ENCODE data around the gene MAP3K13. TPM values are rescaled to one million over a fixed set of nuclear protein-coding genes. Genes with fewer than 3 reads are reported as not detected.
A peak's percentile ranks its signal among the peaks of the same experiment; 100 is the strongest.

MAP3K13 gene
- total RNA-seq, 2 donors from 2014 or later = 20.4 to 21.1 TPM

GRCh38 chr3:185457376-185457775 lies 94.4 kb downstream of the MAP3K13 start:
- H3K4me1 ChIP-seq (ENCODE audit: control insufficient read depth, insufficient read depth, low read length) = no peaks in the 10 kb centered on the region
- peaks cover 10% of the 10 kb centered on the region for H3K9me3 ChIP-seq (ENCODE audit: control insufficient read depth, low read length)
- no peak for DNase-seq
- Mint-ChIP-seq H3K4me1 (no peaks in the 10 kb centered on the region), H3K27me3 (ENCODE audit: insufficient read depth) (no peaks in the 10 kb centered on the region), H3K27ac (no peak overlapping the region), H3K36me3 (ENCODE audit: low read depth) (peaks cover 4% of the 10 kb centered on the region), H3K9me3 (peaks cover 3% of the 10 kb centered on the region), H3K4me3 (no peak overlapping the region)
- H3K27me3 ChIP-seq (ENCODE audit: control insufficient read depth, insufficient read depth, low read length, poor library complexity, severe bottlenecking) = no peaks in the 10 kb centered on the region
- no peak for TF ChIP-seq CTCF (conservative IDR thresholded peaks at IDR 0.05)
- H3K27ac ChIP-seq (ENCODE audit: low read depth, low read length) = no peak overlapping the region
- H3K9ac ChIP-seq (ENCODE audit: extremely low read depth, low read length, poor library complexity, severe bottlenecking) = no peak overlapping the region
- no peak overlapping the region for H3K4me3 ChIP-seq (ENCODE audit: low read length)
- 88 to 100% methylated on average over 1 to 2 of the region's 2 CpGs for WGBS, 2 experiments (ENCODE audit: insufficient coverage in 1 of 2, insufficient read length in 1 of 2)
- H3K36me3 ChIP-seq (ENCODE audit: control insufficient read depth, insufficient read depth, low read length) = peaks cover 5% of the 10 kb centered on the region

DNA sequence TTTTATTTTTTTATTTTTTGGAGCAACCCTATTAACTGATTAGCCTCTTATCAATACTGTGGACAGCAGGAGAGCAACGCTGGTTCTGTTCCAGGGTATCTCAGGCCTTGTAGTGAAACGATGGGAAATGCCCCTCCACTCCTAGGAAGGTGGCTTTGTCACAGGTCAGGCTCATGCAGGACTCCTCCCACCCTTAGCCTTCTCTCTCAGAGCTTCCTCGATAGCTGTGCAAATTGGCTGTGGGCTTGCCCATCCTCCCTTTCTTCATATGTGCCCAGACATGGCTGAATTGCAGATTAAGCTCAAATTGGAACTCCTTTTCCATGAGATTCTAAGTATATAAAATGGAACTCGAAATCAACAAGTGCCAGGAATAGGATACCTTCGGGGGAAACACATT lies 97.4 kb downstream of the MAP3K13 start:
- H3K27me3 ChIP-seq (ENCODE audit: control insufficient read depth, insufficient read depth, low read length, poor library complexity, severe bottlenecking) = no peaks in the 10 kb centered on the region
- Mint-ChIP-seq H3K36me3 (ENCODE audit: low read depth) (peaks cover 4% of the 10 kb centered on the region), H3K27me3 (ENCODE audit: insufficient read depth) (no peaks in the 10 kb centered on the region), H3K4me1 (peaks cover 4% of the 10 kb centered on the region), H3K27ac (no peak overlapping the region), H3K9me3 (peaks cover 3% of the 10 kb centered on the region), H3K4me3 (no peak overlapping the region)
- no peak overlapping the region for H3K27ac ChIP-seq (ENCODE audit: low read depth, low read length)
- H3K4me1 ChIP-seq (ENCODE audit: control insufficient read depth, insufficient read depth, low read length) = no peaks in the 10 kb centered on the region
- no peak overlapping the region for H3K4me3 ChIP-seq (ENCODE audit: low read length)
- peaks cover 5% of the 10 kb centered on the region for H3K36me3 ChIP-seq (ENCODE audit: control insufficient read depth, insufficient read depth, low read length)
- peaks cover 10% of the 10 kb centered on the region for H3K9me3 ChIP-seq (ENCODE audit: control insufficient read depth, low read length)
- H3K9ac ChIP-seq (ENCODE audit: extremely low read depth, low read length, poor library complexity, severe bottlenecking) = no peak overlapping the region
- 81 to 88% methylated on average over 5 of the region's 5 CpGs for WGBS, 2 experiments (ENCODE audit: insufficient coverage in 1 of 2, insufficient read length in 1 of 2)
- DNase-seq = no peak
- no peak for TF ChIP-seq CTCF (conservative IDR thresholded peaks at IDR 0.05)

GRCh38 chr3:185460719-185461350 lies 97.9 kb downstream of the MAP3K13 start:
- no peaks in the 10 kb centered on the region for H3K27me3 Mint-ChIP-seq (ENCODE audit: insufficient read depth)
- 64 to 96% methylated on average over 3 to 6 of the region's 6 CpGs for WGBS, 2 experiments (ENCODE audit: insufficient coverage in 1 of 2, insufficient read length in 1 of 2)
- Histone ChIP-seq H3K27ac (ENCODE audit: low read depth, low read length) (no peak overlapping the region), H3K4me1 (ENCODE audit: control insufficient read depth, insufficient read depth, low read length) (no peaks in the 10 kb centered on the region), H3K27me3 (ENCODE audit: control insufficient read depth, insufficient read depth, low read length, poor library complexity, severe bottlenecking) (no peaks in the 10 kb centered on the region), H3K4me3 (ENCODE audit: low read length) (no peak overlapping the region), H3K36me3 (ENCODE audit: control insufficient read depth, insufficient read depth, low read length) (peaks cover 5% of the 10 kb centered on the region), H3K9me3 (ENCODE audit: control insufficient read depth, low read length) (peaks cover 10% of the 10 kb centered on the region), H3K9ac (ENCODE audit: extremely low read depth, low read length, poor library complexity, severe bottlenecking) (no peak overlapping the region)
- no peak overlapping the region for H3K4me3 Mint-ChIP-seq
- peak; percentile 78 for TF ChIP-seq CTCF (conservative IDR thresholded peaks at IDR 0.05)
- H3K9me3 Mint-ChIP-seq = peaks cover 3% of the 10 kb centered on the region
- H3K36me3 Mint-ChIP-seq (ENCODE audit: low read depth) = peaks cover 4% of the 10 kb centered on the region
- peaks cover 4% of the 10 kb centered on the region for H3K4me1 Mint-ChIP-seq
- no peak overlapping the region for H3K27ac Mint-ChIP-seq
- DNase-seq = no peak
